Measurements from ENCODE around the gene AGAP2.

The AGAP2 gene

DNA sequence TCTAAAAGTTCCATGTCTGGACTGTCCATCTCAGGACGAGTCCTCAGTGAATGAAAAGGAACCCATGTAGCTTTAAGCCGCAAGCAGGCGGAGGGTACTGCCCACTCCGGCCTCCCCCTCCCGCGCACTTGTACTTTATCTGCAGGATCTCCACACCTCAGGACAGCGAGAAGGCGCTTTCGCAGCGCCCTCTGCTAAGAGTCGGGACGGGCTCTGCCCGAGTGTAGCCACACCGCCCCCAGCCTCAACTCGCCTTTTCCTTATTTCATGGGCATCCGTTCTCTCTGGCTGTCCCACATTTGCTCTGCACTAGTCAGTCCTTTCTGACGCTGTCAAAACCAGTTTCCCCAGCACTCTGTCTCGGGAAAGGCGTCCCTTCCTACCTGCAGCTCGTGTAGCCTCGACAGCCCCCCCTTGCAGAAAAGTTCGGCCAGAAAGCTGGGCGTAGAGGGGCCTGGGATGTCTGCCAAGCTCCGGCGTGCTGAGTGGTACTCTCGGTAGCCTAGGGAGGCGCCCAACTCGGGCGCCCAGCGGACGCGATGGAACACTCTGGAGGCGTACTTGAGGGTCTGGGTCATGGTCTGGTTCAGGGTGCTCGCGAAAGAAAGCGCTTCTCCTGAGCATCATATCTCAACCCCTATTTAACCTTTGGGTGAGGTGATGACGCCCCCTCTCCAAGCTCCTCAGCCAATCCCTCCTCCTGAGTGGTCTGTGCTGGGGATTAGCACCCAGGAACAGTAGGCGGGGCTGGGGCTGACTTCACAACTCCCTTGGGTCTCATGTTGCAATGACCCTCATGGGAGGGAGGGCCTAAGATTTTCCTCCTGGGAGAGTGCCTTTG lies 28.1 kb upstream of the AGAP2 start, which contains the start of gene CYP27B1:
TSS of gene CYP27B1 (minus strand) at position 615 of the 841 bp plus-strand sequence. CDS start at position 578, 37 bp downstream.
- DNase-seq: no peak

GRCh38 chr12:57765698-57766463 lies 27.3 kb upstream of the AGAP2 start:
- no peak for DNase-seq

- peak; percentile 36 for DNase-seq
Observed at GRCh38 chr12:57765003-57765697, 26.6 kb upstream of the AGAP2 start.

GRCh38 chr12:57764662-57765002 lies 26.1 kb upstream of the AGAP2 start:
- no peak for DNase-seq

GRCh38 chr12:57763881-57764661 lies 25.5 kb upstream of the AGAP2 start:
- no peak for DNase-seq

DNA sequence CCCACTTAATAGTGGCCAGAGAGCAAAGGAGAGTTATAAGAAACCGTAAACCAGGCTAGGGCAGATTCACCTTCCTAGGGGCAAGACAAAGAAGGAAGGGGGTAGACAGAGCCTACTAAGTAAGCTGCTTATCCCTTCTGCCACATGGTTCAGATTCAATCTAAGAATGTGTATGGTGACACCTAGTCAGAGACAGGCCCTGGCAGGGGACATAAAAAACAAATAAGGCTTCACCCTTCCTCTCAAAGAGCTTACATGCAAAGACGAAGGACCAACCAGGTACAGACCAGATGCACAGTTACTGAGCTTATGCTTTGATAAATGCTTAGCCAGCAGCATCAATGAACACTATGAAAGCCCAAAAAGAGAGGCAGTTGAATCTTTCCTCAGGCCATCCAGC lies 23.9 kb upstream of the AGAP2 start:
- DNase-seq: no peak

- DNase-seq: no peak
Observed at GRCh38 chr12:57761391-57761998, 23.0 kb upstream of the AGAP2 start.

GRCh38 chr12:57760347-57760982 lies 21.9 kb upstream of the AGAP2 start:
- no peak for DNase-seq

DNA sequence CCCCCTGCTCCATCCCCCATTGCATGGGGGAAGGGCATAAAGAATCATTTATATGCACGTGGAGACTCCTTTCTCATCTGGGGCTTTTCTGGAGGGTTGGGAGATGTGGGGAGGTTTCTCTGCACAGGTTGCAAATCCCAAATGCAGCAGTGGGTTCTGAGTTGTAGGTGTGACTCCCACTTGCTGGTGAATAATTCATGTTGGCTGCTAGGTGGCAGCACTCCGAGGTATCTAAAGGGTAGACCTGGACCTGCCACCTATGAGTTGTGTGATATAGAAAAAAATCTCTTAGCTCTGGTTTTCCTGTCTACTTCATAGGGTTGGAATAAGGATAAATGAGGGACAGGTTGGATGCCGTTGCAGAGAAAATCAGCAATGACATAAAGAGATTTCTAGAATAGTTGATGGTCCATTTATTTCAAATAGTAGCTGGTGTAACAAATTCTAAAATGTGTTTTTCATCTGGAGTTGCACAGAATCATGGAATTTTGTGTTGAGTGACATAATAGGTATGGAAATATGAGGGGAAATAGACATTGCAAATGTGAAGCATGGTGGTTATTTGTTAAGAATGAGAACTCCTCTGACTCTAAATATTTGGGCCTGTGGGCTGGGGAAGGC lies 20.9 kb upstream of the AGAP2 start:
- peak; percentile 57 for DNase-seq

GRCh38 chr12:57758552-57759359 lies 20.2 kb upstream of the AGAP2 start:
- no peak for DNase-seq

DNA sequence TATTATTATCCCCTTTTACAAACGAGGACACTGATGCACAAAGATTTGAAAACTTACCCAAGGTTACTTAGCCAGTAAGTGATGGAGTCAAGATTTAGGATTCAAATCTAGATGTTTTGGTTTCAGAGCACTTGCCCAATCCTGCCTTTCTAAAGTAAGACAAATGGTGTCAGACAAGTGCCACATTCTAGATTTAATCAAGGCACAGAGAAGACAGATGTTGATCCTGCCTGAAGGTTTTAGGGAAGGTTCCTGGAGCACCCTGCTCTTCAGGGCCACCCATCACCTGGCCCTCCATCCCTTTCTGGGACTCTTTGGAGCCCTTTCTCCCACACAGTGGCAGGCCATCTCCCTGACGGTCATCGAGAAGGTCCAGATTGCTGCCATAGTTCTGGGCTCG lies 19.2 kb upstream of the AGAP2 start:
- DNase-seq: no peak

DNA sequence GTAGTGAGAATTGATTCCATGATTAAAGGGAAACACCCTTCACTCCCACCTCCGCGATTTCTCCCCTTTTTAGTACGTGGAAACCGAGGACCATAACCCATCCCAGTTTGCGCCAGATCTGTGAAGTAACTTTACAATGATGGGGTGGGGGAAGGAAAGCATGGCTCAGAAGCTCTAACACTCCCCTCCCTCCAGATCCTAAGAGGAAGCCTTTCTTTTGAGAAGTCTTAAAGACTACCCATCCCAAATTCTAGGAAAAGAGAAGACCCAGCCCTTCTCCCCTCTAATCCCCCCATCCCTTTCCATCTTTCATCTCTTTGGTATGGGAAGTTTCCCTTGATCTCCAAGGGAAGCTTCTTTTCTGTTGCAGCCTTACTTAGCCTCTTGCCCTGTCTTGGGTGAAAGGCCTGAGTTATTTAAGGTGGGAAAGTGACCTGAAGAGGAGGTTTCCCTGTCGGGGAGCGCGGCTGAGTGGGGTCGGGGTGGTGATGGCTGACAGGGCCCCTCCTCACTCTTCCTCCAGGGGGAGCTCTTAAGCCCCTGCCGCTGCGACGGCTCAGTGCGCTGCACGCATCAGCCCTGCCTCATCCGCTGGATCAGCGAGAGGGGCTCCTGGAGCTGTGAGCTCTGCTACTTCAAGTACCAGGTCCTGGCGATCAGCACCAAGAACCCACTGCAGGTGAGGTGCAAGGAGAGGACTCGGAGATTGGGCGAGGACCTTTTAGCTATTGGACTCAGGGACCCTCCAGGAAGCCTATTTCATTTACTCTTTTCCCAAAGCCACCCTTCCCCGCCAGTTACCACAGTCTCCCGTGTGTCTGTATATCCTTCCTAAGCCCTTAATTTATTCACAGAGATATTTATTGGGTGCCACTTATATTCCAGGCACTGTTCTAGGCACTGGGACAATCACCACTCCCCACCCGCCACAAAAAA lies 18.1 kb upstream of the AGAP2 start:
- peak; percentile 62 for DNase-seq

GRCh38 chr12:57755454-57756372 lies 17.2 kb upstream of the AGAP2 start:
- peak; percentile 16 for DNase-seq

GRCh38 chr12:57755194-57755453 lies 16.6 kb upstream of the AGAP2 start:
- DNase-seq: no peak

GRCh38 chr12:57754411-57755193 lies 16.1 kb upstream of the AGAP2 start, which contains the start of gene MARCHF9:
TSS of gene MARCHF9 (plus strand) at chr12:57755103. CDS start at chr12:57755529, 426 bp downstream.
- peak; percentile 92 for DNase-seq

DNA sequence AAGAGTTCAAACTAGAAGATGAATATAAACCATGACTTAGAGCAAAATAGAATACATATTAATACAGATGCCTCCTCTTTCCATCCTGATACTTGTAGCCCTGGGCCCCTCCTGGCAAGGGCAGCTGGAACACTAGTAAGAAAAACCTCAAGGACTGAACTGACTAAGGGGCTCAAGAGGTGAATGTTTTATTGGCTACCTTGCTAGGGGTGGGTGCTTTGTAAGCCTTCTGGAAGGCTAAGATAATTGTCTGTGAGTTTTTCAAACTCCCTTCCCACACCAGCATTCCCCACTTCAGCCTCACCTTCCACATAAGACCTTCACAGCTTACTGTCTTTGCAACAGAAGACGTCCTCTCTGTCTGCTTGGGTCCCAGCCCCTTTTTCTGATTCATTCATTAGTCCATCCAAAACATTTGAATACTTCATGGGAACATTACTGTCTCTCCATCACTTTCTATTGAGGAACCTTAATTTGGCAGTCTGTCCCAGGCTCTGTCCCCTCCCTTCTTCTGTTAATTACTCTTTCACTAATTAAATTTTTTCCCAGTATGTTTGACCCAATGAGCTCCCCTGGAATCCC lies 15.3 kb upstream of the AGAP2 start:
- no peak for DNase-seq

- no peak for DNase-seq
Observed at GRCh38 chr12:57752668-57753000, 14.1 kb upstream of the AGAP2 start.

All from CD4-positive, alpha-beta T cell treated with Interleukin-4 for 4 hours (primary cell).